TTC549 (cell line): Measurements from ENCODE around the gene EEFSEC.

Source experiments
- FAIRE-seq: peaks from 2 replicates; lab custom pipeline; 2012; peaks lifted over from hg19 to GRCh38; lab: Jason Lieb, UNC

The EEFSEC gene

GRCh38 chr3:128413413-128414205 is 260.3 kb downstream of the EEFSEC start:
- FAIRE-seq = no peak

- FAIRE-seq = no peak
These were observed 262.0 kb downstream of the EEFSEC start for GRCh38 chr3:128415200-128415772.

GRCh38 chr3:128415773-128416577 is 262.7 kb downstream of the EEFSEC start:
- no peak for FAIRE-seq

GRCh38 chr3:128416578-128417211 is 263.4 kb downstream of the EEFSEC start:
- no peak for FAIRE-seq

GRCh38 chr3:128418900-128419299 is 265.6 kb downstream of the EEFSEC start:
- no peak for FAIRE-seq

GRCh38 chr3:128419311-128419710 is 266.0 kb downstream of the EEFSEC start:
- no peak for FAIRE-seq

- FAIRE-seq = no peak
These were observed 267.0 kb downstream of the EEFSEC start for GRCh38 chr3:128420289-128420688.

GRCh38 chr3:128420720-128421438 is 267.6 kb downstream of the EEFSEC start:
- FAIRE-seq = no peak

GRCh38 chr3:128421439-128421836 is 268.2 kb downstream of the EEFSEC start:
- no peak for FAIRE-seq

- no peak for FAIRE-seq
These were observed 268.7 kb downstream of the EEFSEC start for GRCh38 chr3:128421966-128422365.

- FAIRE-seq = no peak
These were observed 269.7 kb downstream of the EEFSEC start for GRCh38 chr3:128422762-128423524.

GRCh38 chr3:128423525-128424147 is 270.4 kb downstream of the EEFSEC start:
- no peak for FAIRE-seq

GRCh38 chr3:128424508-128425069 is 271.3 kb downstream of the EEFSEC start:
- no peak for FAIRE-seq

GRCh38 chr3:128425142-128425845 is 272.0 kb downstream of the EEFSEC start:
- FAIRE-seq = no peak

GRCh38 chr3:128425846-128426127 is 272.5 kb downstream of the EEFSEC start:
- FAIRE-seq = no peak

GRCh38 chr3:128426128-128426921 is 273.0 kb downstream of the EEFSEC start:
- FAIRE-seq = no peak

- no peak for FAIRE-seq
These were observed 274.0 kb downstream of the EEFSEC start for GRCh38 chr3:128427175-128427857.
